ENCODE measurements around the gene SPRYD4.

Gene SPRYD4

DNA sequence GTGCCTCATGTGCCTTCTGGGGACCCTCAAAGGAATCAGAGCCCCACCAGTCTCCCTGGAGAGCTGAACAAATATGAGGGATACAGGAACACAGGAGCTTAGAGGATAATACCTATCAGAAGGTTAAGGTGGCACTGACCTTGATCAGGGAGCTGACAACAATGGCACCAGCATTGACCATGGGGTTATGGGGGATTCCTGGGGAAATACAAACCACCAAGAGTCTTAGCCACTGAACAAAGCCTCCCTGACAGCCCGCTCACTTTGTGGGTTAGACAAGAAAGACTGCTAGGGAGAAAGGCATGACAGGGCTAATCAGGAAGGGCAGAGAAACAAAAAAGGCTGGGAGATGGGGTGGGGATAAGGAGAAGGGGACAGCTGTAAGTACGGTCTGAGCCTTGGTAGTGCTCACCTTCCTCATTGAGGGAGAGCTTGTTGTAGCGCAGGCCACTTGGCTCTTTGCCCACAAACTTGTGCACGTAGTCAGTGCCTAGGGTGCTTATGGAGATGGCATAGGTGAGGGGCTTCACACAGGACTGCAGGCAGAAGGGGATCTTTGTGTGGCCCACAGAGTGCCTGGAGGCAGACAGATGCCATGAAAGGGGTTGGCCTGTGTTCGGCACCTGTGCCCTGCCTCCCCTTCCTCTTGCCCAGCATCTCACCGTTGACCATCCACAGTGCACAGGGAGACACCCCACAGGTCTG is 9.3 kb downstream of the SPRYD4 start:
- H3K9me2 ChIP-seq (replicated peaks; ENCODE audit: low read depth, low read length), result no peaks in the 10 kb centered on the region
- no peak overlapping the region for H3K4me3 ChIP-seq (ENCODE audit: low read length, poor library complexity, severe bottlenecking)
- no peak overlapping the region for H3K4me2 ChIP-seq (ENCODE audit: low read depth, low read length, poor library complexity, severe bottlenecking)
- no peak overlapping the region for H2AFZ ChIP-seq (ENCODE audit: low read length)
- H3K9me3 ChIP-seq (ENCODE audit: insufficient read depth, low read depth, low read length), result no peaks in the 10 kb centered on the region
- no peaks in the 10 kb centered on the region for H4K20me1 ChIP-seq (ENCODE audit: insufficient read depth, low read length, poor library complexity, severe bottlenecking)
- no peaks in the 10 kb centered on the region for H3K27me3 ChIP-seq (ENCODE audit: insufficient read depth, low read length, poor library complexity, severe bottlenecking)
- H3K36me3 ChIP-seq (ENCODE audit: insufficient read depth, low read length), result no peaks in the 10 kb centered on the region
- H3K4me1 ChIP-seq (ENCODE audit: insufficient read depth, low read length, poor library complexity, severe bottlenecking), result no peaks in the 10 kb centered on the region
- H3K9ac ChIP-seq (ENCODE audit: low read depth, low read length, poor library complexity, severe bottlenecking), result no peak overlapping the region
- H3K79me2 ChIP-seq (ENCODE audit: insufficient read depth, low read length), result no peaks in the 10 kb centered on the region
- TF ChIP-seq, protein P1, sequence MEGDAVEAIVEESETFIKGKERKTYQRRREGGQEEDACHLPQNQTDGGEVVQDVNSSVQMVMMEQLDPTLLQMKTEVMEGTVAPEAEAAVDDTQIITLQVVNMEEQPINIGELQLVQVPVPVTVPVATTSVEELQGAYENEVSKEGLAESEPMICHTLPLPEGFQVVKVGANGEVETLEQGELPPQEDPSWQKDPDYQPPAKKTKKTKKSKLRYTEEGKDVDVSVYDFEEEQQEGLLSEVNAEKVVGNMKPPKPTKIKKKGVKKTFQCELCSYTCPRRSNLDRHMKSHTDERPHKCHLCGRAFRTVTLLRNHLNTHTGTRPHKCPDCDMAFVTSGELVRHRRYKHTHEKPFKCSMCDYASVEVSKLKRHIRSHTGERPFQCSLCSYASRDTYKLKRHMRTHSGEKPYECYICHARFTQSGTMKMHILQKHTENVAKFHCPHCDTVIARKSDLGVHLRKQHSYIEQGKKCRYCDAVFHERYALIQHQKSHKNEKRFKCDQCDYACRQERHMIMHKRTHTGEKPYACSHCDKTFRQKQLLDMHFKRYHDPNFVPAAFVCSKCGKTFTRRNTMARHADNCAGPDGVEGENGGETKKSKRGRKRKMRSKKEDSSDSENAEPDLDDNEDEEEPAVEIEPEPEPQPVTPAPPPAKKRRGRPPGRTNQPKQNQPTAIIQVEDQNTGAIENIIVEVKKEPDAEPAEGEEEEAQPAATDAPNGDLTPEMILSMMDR (conservative IDR thresholded peaks at IDR 0.05; ENCODE audit: low read length), result no peak
- no peak for TF ChIP-seq EZH2phosphoT487 (IDR thresholded peaks at IDR 0.05; ENCODE audit: borderline replicate concordance)
- no peaks in the 10 kb centered on the region for H3F3A ChIP-seq (ENCODE audit: low read depth)

DNA sequence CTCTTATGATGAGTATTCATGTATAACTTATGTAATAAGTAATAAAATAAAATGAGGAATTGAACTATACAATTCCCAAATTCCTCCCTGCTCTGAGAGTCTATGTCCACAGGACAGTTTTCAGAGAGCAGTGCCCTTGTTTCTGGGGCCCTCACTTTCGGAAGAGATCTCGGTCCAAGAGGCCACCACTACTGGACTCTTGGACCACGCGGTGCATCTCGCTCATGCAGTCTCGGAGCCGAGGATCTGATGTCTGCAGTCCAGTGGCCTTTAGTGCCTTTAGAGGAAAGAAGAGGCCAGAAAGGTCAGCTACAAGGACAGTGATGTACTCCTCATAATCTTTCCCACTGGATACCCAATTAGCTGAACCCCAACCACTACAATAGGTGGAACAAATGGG is 11.2 kb downstream of the SPRYD4 start:
- TF ChIP-seq, protein P1 (conservative IDR thresholded peaks at IDR 0.05; ENCODE audit: low read length), result no peak
- TF ChIP-seq EZH2phosphoT487 (IDR thresholded peaks at IDR 0.05; ENCODE audit: borderline replicate concordance), result no peak
- Histone ChIP-seq H3F3A (ENCODE audit: low read depth) (no peaks in the 10 kb centered on the region), H2AFZ (ENCODE audit: low read length) (no peak overlapping the region), H3K4me2 (ENCODE audit: low read depth, low read length, poor library complexity, severe bottlenecking) (no peak overlapping the region), H3K9me2 (replicated peaks; ENCODE audit: low read depth, low read length) (no peaks in the 10 kb centered on the region), H3K27me3 (ENCODE audit: insufficient read depth, low read length, poor library complexity, severe bottlenecking) (no peaks in the 10 kb centered on the region), H3K79me2 (ENCODE audit: insufficient read depth, low read length) (no peaks in the 10 kb centered on the region), H3K36me3 (ENCODE audit: insufficient read depth, low read length) (no peaks in the 10 kb centered on the region), H3K4me1 (ENCODE audit: insufficient read depth, low read length, poor library complexity, severe bottlenecking) (no peaks in the 10 kb centered on the region), H3K4me3 (ENCODE audit: low read length, poor library complexity, severe bottlenecking) (no peak overlapping the region), H3K9me3 (ENCODE audit: insufficient read depth, low read depth, low read length) (no peaks in the 10 kb centered on the region), H4K20me1 (ENCODE audit: insufficient read depth, low read length, poor library complexity, severe bottlenecking) (no peaks in the 10 kb centered on the region), H3K9ac (ENCODE audit: low read depth, low read length, poor library complexity, severe bottlenecking) (no peak overlapping the region)

DNA sequence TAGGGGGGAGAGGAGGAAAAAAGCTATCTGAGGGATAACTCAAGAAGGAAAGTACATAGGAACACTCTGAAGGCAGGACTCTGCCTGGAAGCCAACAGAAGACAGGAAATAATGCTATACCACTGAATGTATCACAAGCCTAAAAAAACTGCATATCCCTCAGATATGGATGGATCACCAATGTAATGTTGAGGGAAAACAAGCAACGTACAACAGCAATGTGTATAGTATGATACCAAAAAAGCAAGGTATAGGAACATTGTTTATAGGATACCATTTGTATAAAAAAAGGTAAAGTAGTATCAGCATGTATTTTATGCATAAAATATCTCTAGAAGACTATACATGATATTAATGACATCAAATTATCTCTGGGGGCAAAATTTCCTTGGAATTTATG is 16.2 kb downstream of the SPRYD4 start:
- Histone ChIP-seq H3K4me3 (ENCODE audit: low read length, poor library complexity, severe bottlenecking) (no peak overlapping the region), H3K4me1 (ENCODE audit: insufficient read depth, low read length, poor library complexity, severe bottlenecking) (no peaks in the 10 kb centered on the region), H3K4me2 (ENCODE audit: low read depth, low read length, poor library complexity, severe bottlenecking) (no peak overlapping the region), H3K9ac (ENCODE audit: low read depth, low read length, poor library complexity, severe bottlenecking) (no peak overlapping the region), H3K36me3 (ENCODE audit: insufficient read depth, low read length) (no peaks in the 10 kb centered on the region), H3K9me3 (ENCODE audit: insufficient read depth, low read depth, low read length) (no peaks in the 10 kb centered on the region), H3K27me3 (ENCODE audit: insufficient read depth, low read length, poor library complexity, severe bottlenecking) (no peaks in the 10 kb centered on the region), H4K20me1 (ENCODE audit: insufficient read depth, low read length, poor library complexity, severe bottlenecking) (no peaks in the 10 kb centered on the region), H3K79me2 (ENCODE audit: insufficient read depth, low read length) (no peaks in the 10 kb centered on the region), H2AFZ (ENCODE audit: low read length) (no peak overlapping the region), H3F3A (ENCODE audit: low read depth) (no peaks in the 10 kb centered on the region), H3K9me2 (replicated peaks; ENCODE audit: low read depth, low read length) (no peaks in the 10 kb centered on the region)
- TF ChIP-seq, protein P1 (conservative IDR thresholded peaks at IDR 0.05; ENCODE audit: low read length), result no peak
- no peak for TF ChIP-seq EZH2phosphoT487 (IDR thresholded peaks at IDR 0.05; ENCODE audit: borderline replicate concordance)

Data from Loucy (cell line).